Activated effector memory CD4-positive, alpha-beta T cell treated with anti-CD3 and anti-CD28 coated beads, Interleukin-2, amount 50 U/mL, for 16 hours (primary cell): ENCODE data around the gene IRF8.

Experiments
- DNase-seq: peaks from one replicate; pipeline ENCODE4 v3.0.0-alpha.2; 2020

The IRF8 gene

GRCh38 chr16:85915125-85915845 is 16.3 kb downstream of the IRF8 start:
- no peak for DNase-seq

DNA sequence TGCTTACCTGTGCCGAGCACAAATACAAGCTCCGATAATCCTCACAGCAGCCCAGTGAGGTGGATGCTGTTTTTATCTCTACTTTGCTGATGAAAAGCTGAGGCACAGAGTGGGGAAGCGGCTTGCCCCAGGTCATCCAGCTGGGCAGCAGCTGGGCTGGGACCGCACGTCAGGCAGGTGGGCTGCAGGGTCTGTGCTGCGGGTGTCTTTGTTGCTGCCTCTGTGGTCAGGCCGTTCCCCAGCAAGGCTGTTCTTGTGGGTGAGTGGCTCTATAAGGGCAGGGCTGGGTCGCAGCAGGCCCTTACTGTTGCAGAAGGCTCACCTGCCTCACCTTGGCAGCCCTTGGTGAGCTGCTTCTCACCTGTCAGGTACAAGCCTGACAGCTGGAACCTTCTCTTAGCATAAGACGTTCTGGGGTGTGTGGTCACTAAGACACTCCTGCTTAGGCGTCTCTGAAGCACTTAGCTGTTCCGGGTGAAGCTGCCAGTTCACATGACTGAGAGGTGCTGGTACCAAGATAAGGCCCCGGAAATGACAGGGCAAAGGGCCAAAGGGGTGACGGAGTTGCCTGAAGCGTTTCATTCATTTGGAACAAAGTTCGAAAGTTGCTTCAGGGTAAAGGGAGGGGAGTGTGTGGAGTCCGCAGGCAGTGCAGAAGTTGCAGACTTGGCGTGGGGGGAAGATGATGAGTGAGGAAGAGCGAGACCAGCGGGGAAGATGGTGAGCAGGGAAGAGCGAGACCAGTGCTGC is 17.4 kb downstream of the IRF8 start:
- no peak for DNase-seq

- no peak for DNase-seq
These were observed 18.1 kb downstream of the IRF8 start for GRCh38 chr16:85917012-85917411.

DNA sequence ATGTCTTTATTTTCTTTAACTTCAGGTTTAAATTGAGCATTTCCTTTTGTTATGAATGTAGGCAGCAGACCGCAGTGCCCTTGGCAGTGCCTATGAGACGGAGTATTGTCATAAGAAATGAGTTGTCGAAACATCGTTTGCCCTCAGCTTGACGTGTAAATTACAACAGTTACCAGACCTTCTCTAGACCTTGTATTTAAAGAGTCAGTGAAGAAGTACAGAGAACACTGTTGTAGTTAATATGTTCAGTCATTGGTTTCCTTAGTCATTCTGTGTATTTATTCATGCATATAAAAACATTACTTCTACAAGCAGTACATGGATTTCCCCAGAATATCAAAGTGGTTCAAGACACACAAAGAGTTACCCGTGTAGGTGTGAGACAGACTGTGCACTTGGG is 19.0 kb downstream of the IRF8 start:
- no peak for DNase-seq

DNA sequence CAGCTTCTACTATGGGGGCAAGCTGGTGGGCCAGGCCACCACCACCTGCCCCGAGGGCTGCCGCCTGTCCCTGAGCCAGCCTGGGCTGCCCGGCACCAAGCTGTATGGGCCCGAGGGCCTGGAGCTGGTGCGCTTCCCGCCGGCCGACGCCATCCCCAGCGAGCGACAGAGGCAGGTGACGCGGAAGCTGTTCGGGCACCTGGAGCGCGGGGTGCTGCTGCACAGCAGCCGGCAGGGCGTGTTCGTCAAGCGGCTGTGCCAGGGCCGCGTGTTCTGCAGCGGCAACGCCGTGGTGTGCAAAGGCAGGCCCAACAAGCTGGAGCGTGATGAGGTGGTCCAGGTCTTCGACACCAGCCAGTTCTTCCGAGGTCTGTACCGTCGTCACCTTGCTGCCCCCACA is 19.5 kb downstream of the IRF8 start:
- no peak for DNase-seq

GRCh38 chr16:85919271-85920267 is 20.6 kb downstream of the IRF8 start:
- no peak for DNase-seq

DNA sequence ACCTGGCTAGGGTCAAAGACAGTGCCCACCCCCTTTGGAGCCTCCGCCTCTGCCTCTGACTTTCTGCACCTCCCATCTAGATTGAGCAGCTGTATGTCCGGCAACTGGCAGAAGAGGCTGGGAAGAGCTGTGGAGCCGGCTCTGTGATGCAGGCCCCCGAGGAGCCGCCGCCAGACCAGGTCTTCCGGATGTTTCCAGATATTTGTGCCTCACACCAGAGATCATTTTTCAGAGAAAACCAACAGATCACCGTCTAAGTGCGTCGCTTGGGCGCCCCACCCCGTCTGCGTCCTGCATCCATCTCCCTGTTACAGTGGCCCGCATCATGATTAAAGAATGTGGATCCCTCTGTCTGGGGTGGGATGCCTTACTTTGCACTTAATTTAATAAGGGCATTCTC is 22.1 kb downstream of the IRF8 start:
- DNase-seq: no peak

DNA sequence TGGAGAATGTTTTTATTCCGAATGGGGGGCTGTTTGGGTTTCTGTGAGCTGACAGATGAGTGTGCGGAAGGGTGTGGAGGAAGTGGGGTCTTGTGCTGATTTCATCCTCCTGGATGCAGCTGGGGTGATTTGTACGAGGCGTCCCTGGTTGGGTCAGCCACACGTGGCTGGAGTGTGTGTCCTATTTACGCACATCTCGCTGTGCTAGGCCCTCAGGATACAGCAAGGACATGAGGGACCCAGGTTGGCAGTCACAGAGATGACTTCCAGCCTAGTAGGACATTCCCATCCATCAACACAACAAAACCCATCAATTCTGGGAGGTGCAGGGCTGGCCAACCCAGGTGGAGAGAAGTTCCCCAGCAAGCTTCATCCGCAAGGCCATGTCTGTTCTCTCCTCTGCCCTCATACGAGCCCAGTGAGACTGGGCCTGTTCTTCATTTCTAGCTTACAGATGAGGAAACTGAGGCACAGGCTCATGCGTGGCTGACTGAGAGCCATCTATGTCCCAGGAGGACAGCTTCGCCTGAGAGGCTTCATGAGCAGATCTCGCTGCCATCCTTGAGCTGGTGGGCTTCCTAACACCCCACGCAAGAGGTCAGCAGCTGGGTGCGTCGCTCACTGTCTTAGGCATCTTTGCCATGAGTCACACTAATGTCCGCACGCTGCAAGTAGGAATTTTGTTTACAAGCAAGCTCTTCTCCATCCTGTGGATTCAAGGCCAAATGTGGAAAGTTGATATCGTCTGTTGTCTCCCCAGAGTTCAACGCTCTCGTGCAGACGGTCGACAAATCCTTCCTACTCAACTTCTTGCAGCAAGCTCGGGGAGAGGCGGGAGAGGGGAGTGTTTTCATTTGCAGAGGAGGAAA is 24.4 kb downstream of the IRF8 start:
- DNase-seq: no peak

- DNase-seq: peak; percentile 70
These were observed 25.7 kb downstream of the IRF8 start for GRCh38 chr16:85924675-85925074.

DNA sequence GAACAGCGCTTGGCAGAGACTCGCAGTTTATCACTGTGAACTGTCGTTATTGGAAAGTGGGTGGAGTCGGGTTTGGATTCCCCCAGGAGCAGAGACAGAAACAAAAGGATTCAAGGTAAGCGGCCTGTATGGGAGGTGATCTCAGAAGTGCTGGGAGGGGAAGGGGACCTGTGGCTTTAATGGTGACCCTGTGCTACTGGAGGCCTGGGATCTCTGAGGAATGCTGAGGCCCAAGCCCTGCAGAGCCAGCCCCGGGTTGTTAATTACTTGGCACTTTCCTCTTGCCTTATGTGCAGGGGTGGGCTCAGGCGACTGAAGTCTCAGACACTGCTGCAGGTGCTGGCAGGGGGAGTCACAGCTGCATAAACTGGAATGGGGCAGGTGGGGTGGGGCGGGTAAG is 27.4 kb downstream of the IRF8 start:
- no peak for DNase-seq

DNA sequence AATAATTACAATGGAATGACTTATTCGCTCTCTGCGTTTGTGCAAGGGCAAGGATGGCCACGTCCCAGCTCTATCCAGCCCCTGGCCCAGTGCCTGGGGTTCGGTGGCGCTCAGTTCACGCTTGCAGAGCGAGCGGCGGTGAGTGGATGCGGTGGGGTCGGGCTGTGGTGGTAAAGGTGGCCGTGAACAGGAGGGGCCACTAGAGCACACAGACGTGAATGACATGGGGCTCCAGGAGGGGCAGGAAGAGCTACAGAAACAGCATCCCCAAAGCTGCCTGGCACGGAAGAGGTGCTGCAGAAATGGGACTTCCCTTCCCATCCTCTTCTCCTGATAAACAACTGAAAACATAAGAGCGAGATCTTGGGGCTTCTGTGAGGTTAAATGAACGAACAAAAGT is 28.4 kb downstream of the IRF8 start:
- no peak for DNase-seq

DNA sequence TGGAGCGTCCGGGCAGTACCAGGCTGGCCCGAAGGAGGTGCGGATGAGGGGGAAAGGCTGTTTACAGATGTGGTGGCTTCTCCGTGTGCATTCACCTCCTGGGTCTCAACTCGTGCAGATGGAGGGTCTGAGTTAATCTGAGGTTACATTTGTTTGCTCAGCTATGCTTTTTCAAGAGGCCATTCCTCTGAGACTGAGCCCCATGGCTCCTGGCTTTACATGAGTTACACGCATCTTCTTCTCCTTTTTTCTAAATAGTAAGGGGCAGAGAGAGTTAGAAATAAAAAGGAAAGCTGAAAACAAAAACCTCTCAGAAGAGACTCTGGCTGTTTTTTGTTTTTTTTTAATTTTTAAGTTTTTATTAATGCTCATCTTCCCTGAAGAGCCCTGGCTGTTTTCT is 29.0 kb downstream of the IRF8 start:
- DNase-seq: no peak

DNA sequence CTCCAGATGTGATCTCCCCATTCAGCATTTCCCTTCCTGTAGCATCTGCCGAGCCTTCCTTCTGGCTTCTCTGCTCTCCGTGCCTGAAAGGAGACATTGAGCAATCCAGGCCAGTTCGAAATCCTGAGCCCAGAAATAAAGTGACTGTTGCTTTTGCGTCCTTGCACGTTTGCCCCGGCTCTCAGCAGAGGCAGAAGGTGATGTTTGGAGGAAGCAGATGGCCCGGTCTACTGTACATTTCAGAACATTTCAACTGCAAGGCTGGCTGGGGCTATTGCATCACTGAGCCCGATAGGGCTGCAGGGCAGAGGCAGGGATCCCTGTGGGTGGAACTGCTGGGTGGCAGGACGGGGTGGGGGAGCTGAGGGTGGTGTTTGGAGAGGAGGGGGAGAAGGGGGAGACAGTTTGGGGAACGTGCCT is 29.4 kb downstream of the IRF8 start:
- DNase-seq: no peak

- no peak for DNase-seq
These were observed 30.3 kb downstream of the IRF8 start for GRCh38 chr16:85929259-85929721.

DNA sequence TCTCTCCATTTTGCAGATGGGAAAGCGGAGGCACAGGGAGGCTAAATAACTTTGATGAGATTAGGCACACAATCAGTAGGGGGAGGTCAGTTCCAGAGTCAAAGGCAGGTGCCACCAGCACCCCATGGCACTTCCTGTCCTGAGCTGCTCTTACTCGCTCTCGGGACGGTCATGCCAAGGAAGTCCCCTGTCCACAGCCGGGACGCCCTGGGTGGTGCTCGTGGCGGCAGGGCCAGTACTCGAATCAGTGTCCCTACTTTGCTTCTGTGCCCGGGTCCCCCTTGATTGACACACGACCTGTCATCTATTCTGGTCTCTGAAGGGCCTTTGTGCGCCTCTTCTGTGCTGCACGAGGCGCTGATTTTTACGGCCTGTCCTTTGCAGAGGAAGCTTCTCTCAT is 31.3 kb downstream of the IRF8 start:
- DNase-seq: no peak

- no peak for DNase-seq
These were observed 32.8 kb downstream of the IRF8 start for GRCh38 chr16:85931596-85932402.

DNA sequence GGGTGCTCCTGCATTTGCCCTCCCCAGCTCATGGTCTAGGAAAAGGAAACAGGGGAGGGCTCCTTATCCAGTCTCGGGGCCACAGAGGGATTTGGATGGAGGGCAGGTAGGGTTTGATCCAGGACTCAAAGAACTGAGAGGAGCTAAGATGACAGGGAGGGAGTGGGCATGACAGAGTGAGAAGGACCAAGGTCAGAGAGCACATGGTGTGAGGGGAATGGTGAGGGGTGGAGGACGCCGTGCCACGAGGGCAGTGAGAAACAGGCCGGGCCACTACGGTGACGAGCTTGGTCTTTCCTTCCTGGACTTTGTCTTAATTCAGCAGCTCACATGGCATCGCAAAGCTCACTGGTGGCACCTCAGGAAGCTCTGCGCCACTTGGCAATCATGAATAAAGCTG is 35.2 kb downstream of the IRF8 start:
- no peak for DNase-seq

- no peak for DNase-seq
These were observed 36.5 kb downstream of the IRF8 start for GRCh38 chr16:85935391-85935973.

GRCh38 chr16:85935974-85936760 is 37.2 kb downstream of the IRF8 start:
- peak; percentile 85 for DNase-seq

DNA sequence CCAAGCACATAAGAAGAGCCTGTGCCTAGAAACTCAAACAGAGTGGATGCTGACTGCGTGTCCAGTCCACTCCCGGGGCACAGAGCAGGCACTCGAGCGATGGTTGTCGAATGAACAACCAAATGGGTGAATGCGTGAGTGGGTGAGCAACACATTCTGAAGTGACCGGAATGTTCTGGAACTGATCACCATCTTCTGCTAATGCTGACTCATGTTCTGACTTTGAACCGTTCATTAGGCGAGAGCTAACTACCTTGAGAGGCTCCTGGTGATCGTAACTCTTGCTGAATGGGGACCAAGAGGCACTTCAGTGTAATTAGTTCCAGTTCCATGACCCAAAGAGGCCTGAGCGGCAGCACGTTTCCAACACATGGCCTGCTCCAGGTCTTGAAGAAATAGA is 37.9 kb downstream of the IRF8 start:
- peak; percentile 66 for DNase-seq
